SK-N-SH treated with all-trans-retinoic acid at 6 μM for 48 hours (cell line): ENCODE results near the gene C2orf72.

Experiments
- ATAC-seq: fragments of 200-7000 bp; cut with Tn5 transposase; 3 replicates; pipeline ENCODE4 v1.9.1; 2020; ENCODE audit warnings: mild to moderate bottlenecking, moderate library complexity
- ARNTL ChIP-seq: fragments of 450-650 bp; formaldehyde crosslinking; IDR thresholded peaks from 2 replicates; pipeline ENCODE4 v1.5.0; 2020; ENCODE audit warnings: low read depth, mild to moderate bottlenecking, moderate library complexity, borderline replicate concordance
- BACH2 ChIP-seq: fragments of 250-450 bp; sonication (Bioruptor Pico); IDR thresholded peaks from 2 replicates; pipeline ENCODE4 v1.9.0; 2021; ENCODE audit warnings: mild to moderate bottlenecking, borderline replicate concordance
- CSDC2 ChIP-seq: fragments of 250-450 bp; sonication (Bioruptor Pico); IDR thresholded peaks from 2 replicates; pipeline ENCODE4 v1.5.0; 2020; ENCODE audit warnings: mild to moderate bottlenecking, moderate library complexity
- ESRRG ChIP-seq: fragments of 250-450 bp; sonication (Bioruptor Pico); IDR thresholded peaks from 2 replicates; pipeline ENCODE4 v1.6.1; 2021; ENCODE audit warnings: mild to moderate bottlenecking
- GLIS3 ChIP-seq: fragments of 250-450 bp; sonication (Bioruptor Pico); IDR thresholded peaks from 2 replicates; pipeline ENCODE4 v1.5.0; 2020; ENCODE audit warnings: mild to moderate bottlenecking, moderate library complexity
- ISL1 ChIP-seq: fragments of 250-450 bp; sonication (Bioruptor Pico); IDR thresholded peaks from 2 replicates; pipeline ENCODE4 v2.1.2; 2022; ENCODE audit warnings: mild to moderate bottlenecking, moderate library complexity
- OSR1 ChIP-seq: fragments of 250-450 bp; sonication (Bioruptor Pico); IDR thresholded peaks from 2 replicates; pipeline ENCODE4 v1.8.0; 2022; ENCODE audit warnings: moderate library complexity, mild to moderate bottlenecking, inconsistent platforms
- PPARA ChIP-seq: fragments of 250-450 bp; sonication (Bioruptor Pico); IDR thresholded peaks from 2 replicates; pipeline ENCODE4 v1.5.0; 2020; ENCODE audit warnings: mild to moderate bottlenecking, borderline replicate concordance
- RARB ChIP-seq: fragments of 250-450 bp; sonication (Bioruptor Pico); IDR thresholded peaks from 2 replicates; pipeline ENCODE4 v1.8.0; 2021; ENCODE audit warnings: mild to moderate bottlenecking, moderate library complexity
- SNAI2 ChIP-seq: fragments of 250-450 bp; sonication (Bioruptor Pico); IDR thresholded peaks from 2 replicates; pipeline ENCODE4 v1.5.0; 2020; ENCODE audit warnings: mild to moderate bottlenecking, moderate library complexity
- TCF4 ChIP-seq: fragments of 250-450 bp; sonication (Bioruptor Pico); IDR thresholded peaks from 2 replicates; pipeline ENCODE4 v1.8.0; 2021; ENCODE audit warnings: mild to moderate bottlenecking, moderate library complexity, borderline replicate concordance
- TOX ChIP-seq: fragments of 250-450 bp; sonication (Bioruptor Pico); IDR thresholded peaks from 2 replicates; pipeline ENCODE4 v1.8.0; 2021; ENCODE audit warnings: mild to moderate bottlenecking, moderate library complexity, borderline replicate concordance
- ZC3H10 ChIP-seq: fragments of 250-450 bp; sonication (Bioruptor Pico); IDR thresholded peaks from 2 replicates; pipeline ENCODE4 v1.5.1; 2021; ENCODE audit warnings: mild to moderate bottlenecking, moderate library complexity
- ZFP3 ChIP-seq: fragments of 250-450 bp; sonication (Bioruptor Pico); IDR thresholded peaks from 2 replicates; pipeline ENCODE4 v1.5.0; 2020; ENCODE audit warnings: mild to moderate bottlenecking, moderate library complexity
- ZFP30 ChIP-seq: fragments of 450-650 bp; formaldehyde crosslinking; IDR thresholded peaks from 2 replicates; pipeline ENCODE4 v1.5.0; 2022; ENCODE audit warnings: mild to moderate bottlenecking, moderate library complexity
- ZNF565 ChIP-seq: fragments of 450-650 bp; formaldehyde crosslinking; conservative IDR thresholded peaks from 2 replicates; pipeline ENCODE4 v1.5.0; 2020; ENCODE audit warnings: low read depth, mild to moderate bottlenecking, moderate library complexity
- ZNF70 ChIP-seq: fragments of 450-650 bp; formaldehyde crosslinking; IDR thresholded peaks from 2 replicates; pipeline ENCODE4 v1.5.0; 2020; ENCODE audit warnings: mild to moderate bottlenecking, moderate library complexity
- ZNF8 ChIP-seq: fragments of 450-650 bp; formaldehyde crosslinking; IDR thresholded peaks from 2 replicates; pipeline ENCODE4 v1.5.0; 2020; ENCODE audit warnings: mild to moderate bottlenecking, moderate library complexity
- TF ChIP-seq, protein P1 (sequence below): fragments of 250-450 bp; sonication (Bioruptor Pico); IDR thresholded peaks from 2 replicates; pipeline ENCODE4 v1.5.1; 2021; ENCODE audit warnings: mild to moderate bottlenecking, moderate library complexity
- TF ChIP-seq, protein P2 (sequence below): fragments of 250-450 bp; sonication (Bioruptor Pico); IDR thresholded peaks from 2 replicates; pipeline ENCODE4 v1.8.0; 2020; ENCODE audit warnings: mild to moderate bottlenecking, moderate library complexity, borderline replicate concordance
- TF ChIP-seq, protein P3 (sequence below): fragments of 250-450 bp; sonication (Bioruptor Pico); IDR thresholded peaks from 2 replicates; pipeline ENCODE4 v1.8.0; 2021; ENCODE audit warnings: low read depth, mild to moderate bottlenecking, moderate library complexity, borderline replicate concordance
- TF ChIP-seq, protein P4 (sequence below): fragments of 250-450 bp; sonication (Bioruptor Pico); IDR thresholded peaks from 2 replicates; pipeline ENCODE4 v1.5.0; 2020; ENCODE audit warnings: mild to moderate bottlenecking, moderate library complexity

C2orf72 gene

DNA sequence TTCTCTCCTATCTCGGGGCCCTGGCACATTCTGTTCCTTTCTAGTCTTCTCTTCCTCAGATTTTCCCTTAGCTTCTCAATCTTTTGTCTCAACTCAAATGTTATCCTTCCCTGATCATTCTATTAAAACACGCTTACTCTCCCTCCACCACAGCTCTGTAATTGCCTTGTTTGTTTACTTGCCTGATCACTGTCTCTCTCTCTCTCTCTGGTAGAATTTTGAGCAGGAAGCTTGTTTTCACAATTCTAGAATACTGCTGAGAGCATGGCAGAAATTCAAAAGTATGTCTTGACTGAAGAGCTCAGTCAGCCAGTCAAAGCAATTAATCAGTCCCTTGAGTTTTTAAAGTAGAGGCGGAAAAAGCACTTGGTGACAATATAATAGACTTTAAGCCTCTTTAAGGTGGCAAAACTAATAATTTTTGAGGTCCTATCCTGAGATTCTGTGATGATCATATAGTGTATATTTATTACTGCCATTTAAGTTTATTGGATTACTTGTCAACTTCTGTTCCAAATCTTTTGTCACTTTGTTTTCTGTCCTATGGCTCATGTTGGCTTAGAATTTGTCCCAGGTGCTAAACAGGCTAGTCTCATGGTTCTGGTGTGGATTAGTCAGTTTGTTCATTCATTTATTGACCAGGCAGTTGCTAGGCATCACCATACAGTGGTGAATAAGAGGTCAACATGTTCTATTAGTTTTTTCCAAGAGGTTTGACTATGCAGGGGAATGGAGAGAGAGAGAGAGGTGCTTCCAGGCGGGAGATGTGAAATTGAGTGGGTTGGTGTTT is 21.6 kb downstream of the C2orf72 start:
- ATAC-seq, result no peak
- TF ChIP-seq TCF4 (CRISPR knock-in tag) (no peak), RARB (no peak), ISL1 (no peak), CSDC2 (CRISPR knock-in tag) (no peak), ARNTL (CRISPR knock-in tag) (no peak), ZC3H10 (CRISPR knock-in tag) (no peak), ZFP3 (CRISPR knock-in tag) (no peak), SNAI2 (no peak)
- TF ChIP-seq, protein P1, sequence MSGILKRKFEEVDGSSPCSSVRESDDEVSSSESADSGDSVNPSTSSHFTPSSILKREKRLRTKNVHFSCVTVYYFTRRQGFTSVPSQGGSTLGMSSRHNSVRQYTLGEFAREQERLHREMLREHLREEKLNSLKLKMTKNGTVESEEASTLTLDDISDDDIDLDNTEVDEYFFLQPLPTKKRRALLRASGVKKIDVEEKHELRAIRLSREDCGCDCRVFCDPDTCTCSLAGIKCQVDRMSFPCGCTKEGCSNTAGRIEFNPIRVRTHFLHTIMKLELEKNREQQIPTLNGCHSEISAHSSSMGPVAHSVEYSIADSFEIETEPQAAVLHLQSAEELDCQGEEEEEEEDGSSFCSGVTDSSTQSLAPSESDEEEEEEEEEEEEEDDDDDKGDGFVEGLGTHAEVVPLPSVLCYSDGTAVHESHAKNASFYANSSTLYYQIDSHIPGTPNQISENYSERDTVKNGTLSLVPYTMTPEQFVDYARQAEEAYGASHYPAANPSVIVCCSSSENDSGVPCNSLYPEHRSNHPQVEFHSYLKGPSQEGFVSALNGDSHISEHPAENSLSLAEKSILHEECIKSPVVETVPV (CRISPR knock-in tag), result no peak
- TF ChIP-seq, protein P2, sequence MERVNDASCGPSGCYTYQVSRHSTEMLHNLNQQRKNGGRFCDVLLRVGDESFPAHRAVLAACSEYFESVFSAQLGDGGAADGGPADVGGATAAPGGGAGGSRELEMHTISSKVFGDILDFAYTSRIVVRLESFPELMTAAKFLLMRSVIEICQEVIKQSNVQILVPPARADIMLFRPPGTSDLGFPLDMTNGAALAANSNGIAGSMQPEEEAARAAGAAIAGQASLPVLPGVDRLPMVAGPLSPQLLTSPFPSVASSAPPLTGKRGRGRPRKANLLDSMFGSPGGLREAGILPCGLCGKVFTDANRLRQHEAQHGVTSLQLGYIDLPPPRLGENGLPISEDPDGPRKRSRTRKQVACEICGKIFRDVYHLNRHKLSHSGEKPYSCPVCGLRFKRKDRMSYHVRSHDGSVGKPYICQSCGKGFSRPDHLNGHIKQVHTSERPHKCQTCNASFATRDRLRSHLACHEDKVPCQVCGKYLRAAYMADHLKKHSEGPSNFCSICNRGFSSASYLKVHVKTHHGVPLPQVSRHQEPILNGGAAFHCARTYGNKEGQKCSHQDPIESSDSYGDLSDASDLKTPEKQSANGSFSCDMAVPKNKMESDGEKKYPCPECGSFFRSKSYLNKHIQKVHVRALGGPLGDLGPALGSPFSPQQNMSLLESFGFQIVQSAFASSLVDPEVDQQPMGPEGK (CRISPR knock-in tag), result no peak

DNA sequence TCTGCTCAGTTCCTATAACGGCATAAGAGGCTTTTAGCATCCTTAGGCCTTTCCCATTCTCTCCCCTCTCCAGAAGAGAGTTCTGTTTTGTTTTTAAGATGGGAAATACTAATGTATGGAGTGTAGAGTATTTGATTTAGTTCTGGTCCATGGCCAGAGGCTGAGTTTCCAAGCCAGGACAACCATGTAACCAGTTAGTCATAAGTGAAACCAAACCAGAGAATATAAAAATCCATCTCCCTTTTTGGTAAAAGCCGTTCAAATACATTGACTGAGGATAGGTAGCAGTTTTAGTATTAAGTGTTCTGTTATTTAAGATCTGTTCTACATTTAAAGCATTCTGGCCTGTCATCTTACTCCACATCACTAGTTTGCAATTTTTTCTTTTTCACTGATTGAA is 22.4 kb downstream of the C2orf72 start:
- ATAC-seq, result no peak

DNA sequence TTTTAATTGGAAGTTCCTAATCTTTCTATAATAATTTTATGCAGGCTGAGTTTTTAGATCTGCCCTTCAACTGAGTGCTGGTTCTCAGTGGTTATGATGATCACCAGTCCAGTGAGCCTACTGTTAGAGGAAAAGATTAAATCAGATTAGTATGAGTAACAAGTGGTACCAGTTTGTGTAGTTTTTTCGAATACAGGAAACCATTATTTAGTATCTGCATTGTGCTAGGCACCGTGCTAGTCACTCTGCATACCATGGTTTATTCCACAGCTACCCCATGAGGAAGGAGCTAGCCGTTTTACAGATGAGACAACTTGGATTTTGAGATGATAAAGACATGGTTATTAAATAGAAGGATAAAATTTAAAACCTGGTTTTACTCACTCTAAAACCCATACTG is 25.5 kb downstream of the C2orf72 start:
- no peak for TF ChIP-seq ZNF8
- TF ChIP-seq TCF4 (CRISPR knock-in tag), result no peak
- no peak for TF ChIP-seq OSR1
- no peak for TF ChIP-seq CSDC2 (CRISPR knock-in tag)
- TF ChIP-seq SNAI2, result no peak
- TF ChIP-seq, protein P3, sequence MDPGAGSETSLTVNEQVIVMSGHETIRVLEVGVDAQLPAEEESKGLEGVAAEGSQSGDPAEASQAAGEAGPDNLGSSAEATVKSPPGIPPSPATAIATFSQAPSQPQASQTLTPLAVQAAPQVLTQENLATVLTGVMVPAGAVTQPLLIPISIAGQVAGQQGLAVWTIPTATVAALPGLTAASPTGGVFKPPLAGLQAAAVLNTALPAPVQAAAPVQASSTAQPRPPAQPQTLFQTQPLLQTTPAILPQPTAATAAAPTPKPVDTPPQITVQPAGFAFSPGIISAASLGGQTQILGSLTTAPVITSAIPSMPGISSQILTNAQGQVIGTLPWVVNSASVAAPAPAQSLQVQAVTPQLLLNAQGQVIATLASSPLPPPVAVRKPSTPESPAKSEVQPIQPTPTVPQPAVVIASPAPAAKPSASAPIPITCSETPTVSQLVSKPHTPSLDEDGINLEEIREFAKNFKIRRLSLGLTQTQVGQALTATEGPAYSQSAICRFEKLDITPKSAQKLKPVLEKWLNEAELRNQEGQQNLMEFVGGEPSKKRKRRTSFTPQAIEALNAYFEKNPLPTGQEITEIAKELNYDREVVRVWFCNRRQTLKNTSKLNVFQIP, result no peak
- TF ChIP-seq ZC3H10 (CRISPR knock-in tag), result no peak
- TF ChIP-seq, protein P2 (CRISPR knock-in tag), result no peak
- TF ChIP-seq GLIS3 (CRISPR knock-in tag), result no peak
- TF ChIP-seq, protein P1 (CRISPR knock-in tag), result no peak
- no peak for TF ChIP-seq ZNF565 (CRISPR knock-in tag)
- TF ChIP-seq, protein P4, sequence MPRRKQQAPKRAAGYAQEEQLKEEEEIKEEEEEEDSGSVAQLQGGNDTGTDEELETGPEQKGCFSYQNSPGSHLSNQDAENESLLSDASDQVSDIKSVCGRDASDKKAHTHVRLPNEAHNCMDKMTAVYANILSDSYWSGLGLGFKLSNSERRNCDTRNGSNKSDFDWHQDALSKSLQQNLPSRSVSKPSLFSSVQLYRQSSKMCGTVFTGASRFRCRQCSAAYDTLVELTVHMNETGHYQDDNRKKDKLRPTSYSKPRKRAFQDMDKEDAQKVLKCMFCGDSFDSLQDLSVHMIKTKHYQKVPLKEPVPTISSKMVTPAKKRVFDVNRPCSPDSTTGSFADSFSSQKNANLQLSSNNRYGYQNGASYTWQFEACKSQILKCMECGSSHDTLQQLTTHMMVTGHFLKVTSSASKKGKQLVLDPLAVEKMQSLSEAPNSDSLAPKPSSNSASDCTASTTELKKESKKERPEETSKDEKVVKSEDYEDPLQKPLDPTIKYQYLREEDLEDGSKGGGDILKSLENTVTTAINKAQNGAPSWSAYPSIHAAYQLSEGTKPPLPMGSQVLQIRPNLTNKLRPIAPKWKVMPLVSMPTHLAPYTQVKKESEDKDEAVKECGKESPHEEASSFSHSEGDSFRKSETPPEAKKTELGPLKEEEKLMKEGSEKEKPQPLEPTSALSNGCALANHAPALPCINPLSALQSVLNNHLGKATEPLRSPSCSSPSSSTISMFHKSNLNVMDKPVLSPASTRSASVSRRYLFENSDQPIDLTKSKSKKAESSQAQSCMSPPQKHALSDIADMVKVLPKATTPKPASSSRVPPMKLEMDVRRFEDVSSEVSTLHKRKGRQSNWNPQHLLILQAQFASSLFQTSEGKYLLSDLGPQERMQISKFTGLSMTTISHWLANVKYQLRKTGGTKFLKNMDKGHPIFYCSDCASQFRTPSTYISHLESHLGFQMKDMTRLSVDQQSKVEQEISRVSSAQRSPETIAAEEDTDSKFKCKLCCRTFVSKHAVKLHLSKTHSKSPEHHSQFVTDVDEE (CRISPR knock-in tag), result no peak
- no peak for TF ChIP-seq ISL1
- TF ChIP-seq ZFP3 (CRISPR knock-in tag), result no peak
- no peak for TF ChIP-seq ZNF70
- TF ChIP-seq RARB, result no peak
- no peak for TF ChIP-seq ZFP30 (CRISPR knock-in tag)
- TF ChIP-seq ESRRG (CRISPR knock-in tag), result no peak
- no peak for TF ChIP-seq PPARA (CRISPR knock-in tag)
- no peak for TF ChIP-seq TOX (CRISPR knock-in tag)
- no peak for ATAC-seq

More for the DNA sequence above, 22.4 kb downstream of the C2orf72 start:
- no peak for TF ChIP-seq BACH2 (CRISPR knock-in tag)
- TF ChIP-seq RARB, result no peak
- no peak for TF ChIP-seq ZNF8
- no peak for TF ChIP-seq TCF4 (CRISPR knock-in tag)
- no peak for TF ChIP-seq ZNF70
- TF ChIP-seq, protein P1 (CRISPR knock-in tag), result no peak
